HL-60/S4 treated with phorbol 12-myristate 13-acetate at 8.2 ng/mL for 4 days and 3 days (cell line): Measurements from ENCODE around the gene KLF6.

ENCODE experiments used
- in situ Hi-C: fragments of 300-500 bp; cut with MboI; formaldehyde crosslinking; loops from 2 replicates; pipeline ENCODE4 v1.15.0; 2022; ENCODE audit warnings: low sequenced_read_pairs

KLF6 gene

DNA sequence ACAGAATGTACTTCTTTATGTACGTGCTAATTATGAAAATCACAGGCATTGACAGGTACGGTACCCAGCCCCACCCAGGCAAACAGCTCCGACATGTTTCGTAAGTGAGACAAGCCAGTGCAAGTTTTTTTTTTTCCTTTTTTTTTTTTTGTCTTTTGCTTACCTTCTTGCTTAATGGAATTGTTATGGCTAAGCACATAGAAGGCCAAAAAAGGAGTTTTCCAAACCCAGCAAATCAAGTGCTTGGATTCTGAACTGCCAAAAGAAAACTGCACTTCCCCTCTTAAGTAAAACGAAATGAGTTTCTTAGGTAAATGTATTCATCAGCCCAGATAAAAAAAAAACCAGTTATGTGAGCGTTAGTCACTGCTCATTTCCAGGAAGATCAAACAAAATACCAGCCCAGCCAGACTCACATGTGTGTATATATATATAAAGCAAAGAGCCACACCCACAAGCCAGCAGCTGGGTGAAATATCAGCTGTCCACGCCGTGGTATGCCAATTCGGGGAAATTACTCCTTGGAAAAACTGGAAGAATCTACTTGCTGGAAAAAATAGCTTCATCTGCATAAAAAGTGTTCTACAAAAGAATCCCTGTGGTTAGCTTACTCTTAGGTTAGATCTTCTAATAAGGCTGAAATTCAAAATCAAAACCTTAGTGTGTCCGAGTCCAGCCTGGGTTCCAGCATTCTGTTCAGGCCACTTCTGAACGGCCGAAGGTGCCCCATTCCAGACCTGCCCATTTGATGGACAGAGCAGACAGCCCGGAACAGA lies 8.0 kb downstream of the KLF6 start:
- in situ Hi-C loops = no loop called here

DNA sequence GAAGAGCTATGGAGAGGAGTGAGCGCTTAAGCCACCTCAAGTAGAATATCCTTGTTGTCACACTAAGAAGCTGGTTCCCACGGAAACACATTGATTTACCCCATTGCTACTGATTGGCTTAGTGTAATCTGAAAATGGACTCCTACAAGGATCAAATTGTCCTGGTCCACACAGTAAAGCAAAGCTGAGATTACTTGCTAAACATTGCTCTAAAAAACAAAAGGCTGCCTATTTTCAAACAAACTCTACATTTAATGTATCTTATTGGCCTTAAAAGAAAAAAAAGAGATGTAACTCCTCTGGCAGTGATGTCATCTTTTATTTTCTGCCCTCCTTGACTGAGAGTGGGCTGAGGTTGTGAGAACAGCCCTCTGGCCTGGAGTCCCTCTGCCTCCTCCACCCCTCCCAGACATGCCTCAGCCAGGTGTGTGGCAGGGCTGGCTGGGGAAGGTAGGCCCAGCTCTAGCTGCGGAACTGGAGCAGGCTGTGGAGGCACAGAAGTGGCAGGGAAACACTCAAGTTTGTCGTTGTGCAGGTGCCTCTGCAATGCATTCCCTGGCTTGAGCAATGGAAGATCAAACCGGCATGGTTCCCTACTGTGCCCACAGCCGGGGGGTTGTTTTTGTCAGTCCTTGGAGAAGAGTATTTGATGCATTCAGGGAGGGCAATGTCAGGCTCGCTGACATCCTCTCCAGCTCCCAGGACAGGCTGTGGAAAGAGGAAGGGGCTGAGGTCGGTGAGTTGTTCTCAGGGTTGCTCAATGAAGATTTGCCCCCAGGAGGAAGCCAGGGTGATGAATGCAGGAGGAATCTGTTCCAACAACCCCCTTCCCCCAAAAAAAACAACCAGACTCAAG lies 9.1 kb downstream of the KLF6 start:
- in situ Hi-C loops = no loop called here

DNA sequence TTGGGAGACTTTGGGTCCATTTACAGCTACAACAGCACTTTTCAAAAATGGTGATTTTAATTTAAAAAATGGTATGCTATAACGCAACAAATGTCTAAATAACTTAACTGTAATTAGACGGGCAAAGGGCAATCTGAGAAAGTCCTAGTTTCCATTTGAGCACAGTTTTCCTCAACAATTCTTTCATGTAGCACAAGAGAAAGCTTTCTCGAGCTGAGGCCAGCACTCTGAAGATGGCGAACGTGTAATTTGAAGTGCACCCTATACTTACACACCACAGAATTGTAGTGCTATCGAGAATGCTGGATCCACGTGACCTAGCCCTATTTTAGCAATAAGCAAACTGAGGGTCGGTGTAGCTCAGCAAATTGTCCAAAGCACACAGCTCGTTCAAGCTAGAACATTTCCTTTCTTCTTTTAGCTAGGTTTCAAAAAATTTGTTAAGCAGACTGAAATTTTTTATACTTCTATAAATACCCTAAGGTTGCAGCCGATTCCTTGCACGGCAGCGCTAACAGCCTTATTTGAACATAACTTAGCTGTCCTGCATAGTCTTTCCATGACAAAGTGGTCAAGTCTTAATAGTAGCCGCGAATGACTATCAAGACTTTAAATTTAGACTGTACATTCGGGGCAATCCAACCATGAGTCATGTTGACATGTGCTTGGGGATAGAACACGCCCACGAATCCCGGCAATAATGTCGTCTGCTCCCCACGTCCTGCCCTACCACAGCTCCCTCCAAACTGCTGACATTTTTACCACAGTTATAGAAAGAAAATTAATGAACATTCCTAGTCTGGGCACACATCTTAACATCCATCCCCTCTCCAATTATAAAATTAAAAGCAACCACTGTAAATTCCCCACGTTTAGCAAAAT lies 10.0 kb downstream of the KLF6 start:
- in situ Hi-C loops = loop anchor here (25.0 kb wide), 1 partner anchor 538 kb away; no protein-coding TSS in a partner anchor

DNA sequence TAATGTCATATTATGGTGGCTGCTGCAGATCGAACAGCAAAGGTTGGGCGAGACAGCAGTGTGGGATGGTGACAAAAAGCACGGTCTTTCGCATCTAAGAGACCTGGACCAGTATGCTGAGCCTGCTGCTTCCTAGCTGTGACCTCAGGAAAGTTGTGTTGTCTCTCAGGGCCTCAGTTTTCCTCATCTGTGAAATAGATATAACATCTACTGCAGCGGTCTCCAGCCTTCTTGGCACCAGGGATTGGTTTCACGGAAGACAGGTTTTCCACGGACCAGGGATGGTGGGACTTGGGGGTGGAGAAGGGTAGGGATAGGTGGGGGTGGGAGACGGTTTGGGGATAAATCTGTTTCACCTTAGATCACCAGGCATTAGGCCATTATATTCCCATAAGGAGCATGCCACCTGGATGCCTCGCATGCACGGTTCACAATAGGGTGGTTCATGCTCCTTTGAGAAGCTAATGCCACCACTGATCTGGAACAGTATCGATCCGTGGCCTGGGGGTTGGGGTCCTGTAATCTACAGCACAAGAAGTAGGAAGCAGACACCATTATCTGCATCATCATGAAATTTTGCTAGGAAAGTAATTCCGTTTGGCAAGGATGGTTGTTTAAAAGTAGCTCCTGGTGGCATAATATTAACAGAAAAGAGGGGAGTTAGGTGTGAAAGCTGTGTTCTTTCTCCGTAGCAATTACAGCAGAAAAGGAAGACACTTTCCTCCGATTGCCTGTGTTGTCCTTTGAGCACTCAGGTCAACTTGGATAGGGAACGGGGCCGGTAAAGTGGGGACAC lies 10.8 kb downstream of the KLF6 start:
- in situ Hi-C loops = loop anchor here (25.0 kb wide), 1 partner anchor 537 kb away; no protein-coding TSS in a partner anchor

DNA sequence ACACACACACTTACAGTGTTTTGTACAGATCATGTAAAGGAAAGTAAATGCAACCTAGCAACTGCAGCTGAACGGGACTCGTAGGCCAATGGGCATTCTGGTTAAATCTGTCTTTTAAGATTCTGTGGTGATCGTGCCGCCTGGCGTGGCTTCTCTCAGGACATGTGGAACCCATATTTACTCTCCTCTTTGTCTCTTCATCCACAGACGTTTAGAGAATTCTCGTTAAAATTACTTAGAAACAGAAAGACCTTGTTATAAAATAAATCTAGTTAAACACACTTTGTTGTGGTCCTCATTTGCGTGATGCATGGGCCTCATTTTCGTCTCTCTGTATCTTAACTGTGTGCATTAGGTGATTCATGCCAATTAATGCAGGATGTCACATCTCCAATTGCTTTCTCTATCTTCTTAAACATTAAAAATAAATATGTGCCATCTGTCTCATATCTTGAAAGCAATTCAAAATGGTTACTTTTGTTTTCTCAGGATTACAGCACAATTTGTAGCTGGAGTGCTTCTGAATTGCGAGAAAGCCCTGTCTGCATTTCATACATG lies 11.5 kb downstream of the KLF6 start:
- in situ Hi-C loops = loop anchor here (25.0 kb wide), 1 partner anchor 536 kb away; no protein-coding TSS in a partner anchor

DNA sequence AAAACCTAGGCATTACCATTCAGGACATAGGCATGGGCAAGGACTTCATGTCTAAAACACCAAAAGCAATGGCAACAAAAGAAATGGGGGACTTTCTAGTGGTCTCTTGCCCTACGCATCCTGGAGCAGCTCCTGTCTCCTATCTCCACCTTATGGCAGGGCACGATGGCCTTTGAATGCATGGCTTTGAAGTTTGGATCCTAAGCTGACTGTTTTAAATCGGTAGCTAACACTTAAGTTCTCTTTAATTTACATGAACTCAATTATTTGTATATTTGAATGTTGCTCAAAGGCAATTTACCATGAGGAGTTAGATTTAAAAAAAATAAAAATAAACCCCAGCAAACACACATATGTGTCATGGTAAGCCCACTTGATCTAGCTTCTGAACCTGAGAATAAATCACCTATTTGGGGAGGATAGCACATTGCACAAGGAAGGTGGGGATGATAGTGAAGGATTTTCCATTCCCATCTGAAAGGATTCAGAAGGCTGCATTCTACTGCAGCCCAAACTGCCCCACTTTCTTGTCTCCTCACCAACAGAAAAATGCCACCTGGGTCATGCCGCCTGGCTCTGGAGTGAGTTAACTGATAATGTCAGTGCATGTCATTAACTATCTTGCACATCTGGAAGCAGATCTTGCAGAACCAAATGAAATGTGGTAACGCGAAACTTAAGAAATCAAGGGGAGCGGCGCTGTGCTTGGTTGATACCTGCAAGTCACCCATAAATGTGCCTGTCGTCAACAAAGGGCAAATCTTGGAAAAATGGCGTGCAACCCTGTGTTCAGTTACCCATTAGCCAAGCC lies 12.4 kb downstream of the KLF6 start:
- in situ Hi-C loops = loop anchor here (25.0 kb wide), 1 partner anchor 535 kb away; no protein-coding TSS in a partner anchor

DNA sequence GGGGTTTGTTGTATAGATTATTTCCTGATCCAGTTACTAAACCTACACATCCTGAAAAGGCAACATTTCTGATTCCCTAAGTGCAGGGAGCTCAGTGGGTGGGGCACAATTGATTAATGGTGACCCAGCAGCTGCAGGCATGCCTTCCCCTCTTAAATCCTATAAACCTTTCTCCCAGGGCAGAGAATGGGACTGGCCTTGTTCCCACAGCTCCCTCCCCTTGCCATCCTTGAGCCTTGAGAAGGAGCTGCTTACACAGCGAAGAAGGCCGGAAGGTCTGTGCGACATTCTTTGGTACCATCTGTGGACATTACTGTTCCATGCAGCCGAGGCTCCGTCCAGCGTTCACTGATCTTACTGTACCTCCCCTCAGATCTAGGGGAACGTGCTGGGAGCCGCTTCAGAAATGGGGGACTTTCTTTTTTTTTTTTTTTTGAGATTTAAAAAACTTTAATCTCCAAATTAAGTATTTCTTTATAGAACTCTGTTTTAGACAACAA lies 14.3 kb downstream of the KLF6 start:
- in situ Hi-C loops = loop anchor here (25.0 kb wide), 1 partner anchor 533 kb away; no protein-coding TSS in a partner anchor

DNA sequence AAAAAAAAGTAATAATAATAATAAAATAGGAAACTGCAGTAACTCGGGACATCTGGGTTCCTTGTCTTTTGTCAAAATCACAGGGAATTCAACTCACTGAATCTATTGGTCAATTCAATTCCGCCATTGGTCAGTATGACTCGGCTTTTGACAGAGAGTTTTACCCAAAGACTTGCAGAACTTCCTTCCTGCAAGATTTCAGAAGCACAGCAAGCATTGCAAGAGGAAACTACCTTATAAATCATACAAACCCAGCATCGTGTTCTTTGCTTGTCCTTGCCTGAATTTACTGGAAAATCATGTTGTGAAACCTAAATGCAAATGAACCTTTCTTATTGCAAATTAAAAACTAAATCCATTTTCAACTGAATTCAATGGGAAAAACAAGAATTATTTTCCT lies 15.5 kb downstream of the KLF6 start:
- in situ Hi-C loops = loop anchor here (25.0 kb wide), 1 partner anchor 532 kb away; no protein-coding TSS in a partner anchor

DNA sequence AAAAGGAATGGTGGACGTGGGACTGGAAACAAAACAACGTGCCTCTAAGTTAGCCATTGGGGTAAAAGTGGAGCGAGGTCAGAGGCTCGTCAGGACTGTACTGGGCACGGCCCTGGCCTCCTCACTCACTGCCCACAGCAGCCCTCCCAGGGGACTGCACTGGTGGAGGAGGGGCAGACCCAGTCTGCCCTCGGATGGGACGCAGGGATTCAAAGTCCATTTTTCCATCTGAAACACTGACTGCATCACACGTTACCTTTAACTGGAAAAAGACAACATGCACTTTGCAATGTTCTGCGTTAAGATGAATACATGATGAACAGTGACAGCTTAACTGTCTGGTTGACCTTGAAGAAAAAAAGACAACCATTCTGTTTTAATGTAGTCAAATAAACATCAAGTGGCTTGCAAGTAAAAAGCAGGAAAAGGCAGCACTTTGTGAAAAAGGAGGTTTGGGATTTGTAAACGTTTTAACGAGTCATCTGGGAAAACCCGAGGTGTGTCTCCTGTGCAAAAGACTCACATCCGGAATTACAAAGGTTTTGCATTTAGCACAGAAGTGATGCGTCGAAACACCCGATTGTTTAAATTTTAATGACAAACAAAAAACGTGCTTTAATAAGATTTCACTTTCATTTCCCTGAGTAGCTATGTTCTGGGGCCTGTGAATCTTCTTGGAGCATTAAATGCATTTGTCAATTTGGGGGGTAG lies 18.8 kb downstream of the KLF6 start:
- in situ Hi-C loops = loop anchor here (25.0 kb wide), 1 partner anchor 529 kb away; no protein-coding TSS in a partner anchor

DNA sequence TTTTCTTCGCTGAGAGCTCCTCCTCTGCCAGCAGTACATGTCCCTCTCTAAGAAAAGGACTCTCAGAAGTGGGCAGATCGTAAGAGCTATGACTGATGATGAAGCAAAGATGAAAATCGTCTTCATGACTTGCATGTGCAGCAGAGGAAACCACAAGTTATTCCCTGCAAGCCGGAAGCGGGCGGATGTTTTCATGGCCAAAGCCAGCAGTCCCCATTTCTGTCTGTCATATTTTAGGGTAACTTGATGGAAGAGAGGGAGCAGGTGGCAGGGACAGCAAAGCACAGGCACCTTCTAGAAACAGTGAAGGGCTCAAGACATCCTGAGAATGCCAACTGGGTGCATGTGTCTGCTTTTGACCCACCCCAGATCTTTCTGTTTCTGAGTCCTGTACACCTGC lies 19.9 kb downstream of the KLF6 start:
- in situ Hi-C loops = loop anchor here (25.0 kb wide), 1 partner anchor 528 kb away; no protein-coding TSS in a partner anchor

DNA sequence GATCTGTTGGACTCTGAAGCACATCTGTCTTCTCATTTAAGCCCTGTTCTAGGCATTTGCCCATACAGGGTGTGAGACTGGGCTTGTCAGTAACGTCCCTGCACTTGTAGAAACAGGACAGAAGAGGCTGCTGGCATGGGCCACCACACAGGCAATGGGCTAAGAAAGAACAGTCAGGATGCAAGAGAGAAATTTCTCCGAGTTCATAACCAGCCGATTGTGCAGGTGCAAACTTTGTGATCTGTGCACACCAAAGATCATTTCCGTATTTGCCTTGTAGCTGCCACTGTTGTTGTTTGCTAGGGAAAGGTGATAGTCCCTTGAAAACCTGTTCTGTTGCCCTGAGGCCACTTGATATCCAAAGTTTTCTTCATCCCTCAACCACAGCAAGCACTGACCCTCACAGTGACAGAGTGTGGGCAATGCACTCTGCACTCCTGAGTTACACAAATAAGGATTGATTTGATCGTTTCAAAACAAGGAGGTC lies 20.3 kb downstream of the KLF6 start:
- in situ Hi-C loops = loop anchor here (25.0 kb wide), 1 partner anchor 527 kb away; no protein-coding TSS in a partner anchor

DNA sequence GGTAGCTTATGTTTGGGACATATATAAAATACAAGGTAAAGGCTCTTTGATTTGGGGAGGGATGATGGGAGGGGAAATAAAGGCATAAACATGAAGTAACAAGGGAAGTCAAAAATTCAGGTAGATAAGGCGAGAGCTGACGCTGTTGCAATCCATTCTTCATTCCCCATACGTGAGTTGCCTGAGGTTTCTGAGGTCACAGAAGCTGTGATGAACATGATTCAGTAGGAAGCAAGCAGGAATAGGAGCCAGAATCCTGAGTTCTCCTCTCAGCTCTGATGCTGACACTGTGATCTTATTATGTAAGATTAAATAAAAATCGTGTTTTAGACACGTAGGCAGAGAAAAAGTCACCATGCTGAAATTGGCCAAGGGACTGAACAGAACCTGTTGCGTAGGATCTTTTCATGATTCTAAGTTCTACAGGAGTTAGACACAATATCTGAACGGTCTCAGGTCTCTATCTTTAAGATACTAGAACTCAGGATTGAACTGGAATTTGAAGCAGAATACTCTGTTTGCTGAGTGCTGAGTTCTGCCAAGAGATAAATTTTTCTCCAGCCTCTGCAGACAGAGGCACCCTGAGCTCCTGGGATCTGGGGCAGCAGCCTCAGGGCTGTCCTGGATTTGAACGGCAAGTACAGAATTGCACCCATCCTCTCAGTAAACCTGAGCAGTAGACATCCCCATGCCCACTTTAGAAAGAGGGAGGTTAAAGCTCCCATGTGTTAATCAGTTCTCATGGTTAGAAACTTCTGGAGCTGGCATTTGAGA lies 21.0 kb downstream of the KLF6 start:
- in situ Hi-C loops = loop anchor here (25.0 kb wide), 1 partner anchor 527 kb away; no protein-coding TSS in a partner anchor

DNA sequence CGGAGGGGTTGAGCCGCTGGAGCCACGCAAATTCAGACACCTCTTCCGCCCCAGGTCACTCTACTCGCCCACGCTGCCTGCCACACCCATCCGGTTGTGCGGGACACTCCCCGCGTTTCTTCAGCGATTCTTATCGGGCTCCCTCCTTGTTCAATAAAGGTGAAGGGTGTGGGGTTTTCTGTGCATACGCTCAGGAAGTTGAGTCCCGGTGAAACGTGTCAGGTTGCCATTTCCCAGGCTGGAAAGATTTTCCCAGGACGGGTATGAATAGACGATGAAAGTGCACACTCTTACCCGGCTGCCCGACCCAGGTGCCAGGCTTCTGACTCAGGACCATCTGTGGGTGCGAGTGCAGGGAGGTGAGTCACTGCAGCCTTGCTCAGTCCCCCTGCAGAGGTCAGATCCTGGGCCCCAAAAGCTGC lies 22.0 kb downstream of the KLF6 start:
- in situ Hi-C loops = loop anchor here (25.0 kb wide), 1 partner anchor 526 kb away; no protein-coding TSS in a partner anchor

DNA sequence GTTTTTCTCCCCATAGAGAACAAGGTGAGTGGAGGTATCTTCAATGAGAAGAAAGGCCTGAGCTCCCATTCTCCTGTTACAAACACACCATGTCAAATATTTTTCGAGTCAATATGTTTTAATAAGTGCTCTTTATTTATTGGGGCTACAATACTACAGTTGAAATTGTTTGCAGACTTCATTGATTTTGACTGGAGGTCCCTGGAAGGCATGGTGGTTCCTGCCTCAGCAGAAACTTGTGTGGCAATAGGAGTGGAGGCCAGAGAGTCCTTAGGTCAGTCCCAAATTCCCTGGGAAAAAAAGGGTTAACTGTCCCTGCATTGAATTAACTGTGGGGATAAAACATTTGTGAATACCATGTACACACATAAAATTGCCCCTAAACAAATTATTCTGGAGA lies 22.7 kb downstream of the KLF6 start:
- in situ Hi-C loops = loop anchor here (25.0 kb wide), 1 partner anchor 525 kb away; no protein-coding TSS in a partner anchor

DNA sequence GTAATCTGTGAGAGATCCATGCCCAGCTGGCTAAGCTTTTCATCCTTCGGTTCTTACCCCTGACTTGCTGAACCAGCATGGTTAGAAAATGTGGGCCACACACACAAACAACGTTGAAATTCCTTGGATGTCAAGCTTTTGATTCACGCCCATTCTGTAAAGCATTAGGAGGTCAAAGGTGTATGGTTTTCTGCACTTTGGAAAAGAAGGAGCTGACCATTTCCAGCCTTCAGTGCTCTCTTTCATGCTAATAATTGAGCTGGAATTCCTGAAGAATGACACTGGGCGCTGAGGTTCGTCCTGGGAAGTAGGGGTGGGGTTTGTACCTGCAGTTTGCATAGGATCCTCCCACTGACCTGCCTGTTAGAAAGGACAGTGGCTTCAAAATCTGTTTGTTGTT lies 23.1 kb downstream of the KLF6 start:
- in situ Hi-C loops = loop anchor here (25.0 kb wide), 1 partner anchor 525 kb away; no protein-coding TSS in a partner anchor

DNA sequence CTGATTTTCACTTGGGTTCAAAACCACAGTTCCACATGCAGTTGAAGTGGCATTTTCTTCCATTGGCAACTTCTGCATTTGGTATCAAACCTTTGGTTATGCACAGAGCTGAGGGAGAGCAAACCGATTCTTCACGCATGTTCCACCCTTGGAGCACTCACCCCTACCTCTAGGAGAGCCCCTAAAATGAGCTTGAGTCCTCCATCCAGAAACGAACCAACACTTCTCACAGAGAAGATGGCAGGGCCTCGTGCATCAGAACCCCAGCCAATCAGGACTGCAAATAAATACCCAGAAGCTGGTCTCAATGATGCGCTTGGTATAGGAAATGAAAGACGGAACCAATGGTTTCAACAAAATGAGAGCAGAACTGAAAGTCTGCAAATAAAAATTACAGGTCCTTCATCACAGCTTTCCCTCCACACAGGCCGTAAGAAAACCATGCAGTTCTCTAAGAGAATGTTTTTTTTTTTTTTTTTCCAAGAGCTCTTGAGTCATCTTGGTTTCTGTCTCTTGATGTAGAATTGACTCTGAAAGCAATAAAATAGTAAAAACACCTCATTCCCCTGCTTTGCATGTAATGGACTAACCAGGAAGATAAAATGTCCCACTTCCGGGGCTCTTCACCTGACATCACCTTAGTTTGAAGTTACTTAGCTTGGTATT lies 23.9 kb downstream of the KLF6 start:
- in situ Hi-C loops = loop anchor here (25.0 kb wide), 1 partner anchor 524 kb away; no protein-coding TSS in a partner anchor
